Naive thymus-derived CD8-positive, alpha-beta T cell (primary cell): Measurements from ENCODE around the gene PARM1. TPM values are rescaled to one million over a fixed set of nuclear protein-coding genes. Genes with fewer than 3 reads are reported as not detected.

Source experiments
- ATAC-seq, 2 donors: fragments of 150-1000 bp; cut with Tn5 transposase in 1 of 2; sonication (Bioruptor Pico), chemical (Tn5 transposase) in 1 of 2; 1 replicate in 1 of 2; 2 replicates in 1 of 2; pipeline ENCODE4 v1.10.0; 2021; ENCODE audit warnings: mild to moderate bottlenecking in 2 of 2, moderate library complexity in 2 of 2
- POLR2A ChIA-PET: fragments of 350-600 bp; sonication (Branson Sonifier 250); formaldehyde crosslinking; loops from one replicate; lab custom pipeline; 2021; ENCODE audit warnings: antibody characterized with exemption; lab: Charles Lee
- DNase-seq, 10 donors: peaks; one replicate each; pipeline versions ENCODE4 v3.0.0 to v3.0.0-alpha.2; 2020 to 2022
- H3K27ac Mint-ChIP-seq, 10 donors: one replicate each; pipeline ENCODE4 v1.8.0; 2020 to 2022; ENCODE audit warnings: mild to moderate bottlenecking in 10 of 10, mixed read lengths in 10 of 10, moderate library complexity in 4 of 10, inconsistent platforms in 1 of 10
- H3K27me3 Mint-ChIP-seq, 5 donors: one replicate each; pipeline ENCODE4 v1.8.0; 2021 to 2022; ENCODE audit warnings: mixed read lengths in 5 of 5
- H3K36me3 Mint-ChIP-seq, 3 donors: one replicate each; pipeline ENCODE4 v1.8.0; 2020 to 2022; ENCODE audit warnings: mixed read lengths in 3 of 3, mild to moderate bottlenecking in 2 of 3, inconsistent platforms in 1 of 3
- H3K4me1 Mint-ChIP-seq, 4 donors: one replicate each; pipeline ENCODE4 v1.8.0; 2021 to 2022; ENCODE audit warnings: mixed read lengths in 4 of 4
- H3K4me3 Mint-ChIP-seq, 10 donors: one replicate each; pipeline ENCODE4 v1.8.0; 2020 to 2022; ENCODE audit warnings: mild to moderate bottlenecking in 10 of 10, mixed read lengths in 10 of 10, moderate library complexity in 6 of 10, inconsistent platforms in 1 of 10
- H3K9me3 Mint-ChIP-seq, 9 donors: one replicate each; pipeline ENCODE4 v1.8.0; 2020 to 2022; ENCODE audit warnings: mixed read lengths in 9 of 9, mild to moderate bottlenecking in 3 of 9, inconsistent platforms in 1 of 9, moderate library complexity in 1 of 9
- polyA plus RNA-seq, 3 donors: library from polyadenylated mRNA; unstranded; fragments of 300-500 nt; fragmentation: Illumina TruSeq; gene quantifications; one replicate each; pipeline ENCODE4 v1.2.3, GENCODE V29; 2021
- total RNA-seq, 8 experiments: library from RNA in 2 of 8; stranded (reverse) in 2 of 8; gene quantifications; one replicate each; pipeline ENCODE4 v1.2.3 and lab custom pipeline; 2021 to 2026

Gene PARM1, protein sequence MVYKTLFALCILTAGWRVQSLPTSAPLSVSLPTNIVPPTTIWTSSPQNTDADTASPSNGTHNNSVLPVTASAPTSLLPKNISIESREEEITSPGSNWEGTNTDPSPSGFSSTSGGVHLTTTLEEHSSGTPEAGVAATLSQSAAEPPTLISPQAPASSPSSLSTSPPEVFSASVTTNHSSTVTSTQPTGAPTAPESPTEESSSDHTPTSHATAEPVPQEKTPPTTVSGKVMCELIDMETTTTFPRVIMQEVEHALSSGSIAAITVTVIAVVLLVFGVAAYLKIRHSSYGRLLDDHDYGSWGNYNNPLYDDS
- total RNA-seq (under 1 TPM; 0.11 to 0.21 TPM), polyA plus RNA-seq (not detected), total RNA-seq (lab: John Stamatoyannopoulos, UW) (0 to 0.09 (median 0) reads per million in 6 experiments)

DNA sequence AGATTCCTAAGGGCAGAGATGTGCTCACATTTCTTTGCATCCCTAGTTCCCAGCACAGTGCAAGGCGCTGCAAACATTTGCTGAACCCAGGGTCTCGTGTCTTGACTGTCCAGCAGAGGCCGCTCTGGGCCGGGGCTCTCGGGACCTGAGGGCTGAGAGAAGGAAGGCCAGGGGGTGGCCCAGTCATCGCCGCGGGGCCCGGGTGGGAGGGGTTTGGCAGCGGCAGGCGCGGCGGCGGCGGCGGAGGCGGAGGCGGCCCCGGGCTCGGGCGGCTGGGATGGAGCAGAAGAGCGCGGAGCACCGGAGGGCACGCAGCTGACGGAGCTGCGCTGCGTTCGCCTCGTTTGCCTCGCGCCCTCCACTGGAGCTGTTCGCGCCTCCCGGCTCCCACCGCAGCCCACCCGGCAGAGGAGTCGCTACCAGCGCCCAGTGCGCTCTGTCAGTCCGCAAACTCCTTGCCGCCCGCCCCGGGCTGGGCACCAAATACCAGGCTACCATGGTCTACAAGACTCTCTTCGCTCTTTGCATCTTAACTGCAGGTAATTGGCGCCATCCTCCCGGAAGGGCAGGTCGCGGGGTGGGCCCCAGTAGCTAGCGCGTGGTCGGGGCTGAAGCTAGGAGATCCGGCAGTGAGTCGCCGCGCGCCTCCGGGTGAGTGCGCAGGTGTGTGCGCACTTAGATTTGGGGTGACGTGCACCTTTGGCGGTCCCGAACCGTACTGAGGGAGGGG, at the start of gene PARM1:
PARM1 (plus strand) TSS at position 285 of the 730 bp plus-strand sequence; CDS start at position 497, 212 bp downstream.
- peaks cover 0 to 8% (median 0%) of the 10 kb centered on the region in 9 donors for H3K9me3 Mint-ChIP-seq
- ATAC-seq (peak in 1 of 2 donors; percentile 54), DNase-seq (no peak)
- peak within 1 kb of the TSS in 8 of 10 donors; percentile 9 to 82 (median 56) for H3K4me3 Mint-ChIP-seq
- peaks cover 0 to 4% (median 0%) of the 10 kb centered on the region in 3 donors for H3K36me3 Mint-ChIP-seq
- H3K4me1 Mint-ChIP-seq = peaks cover 5 to 22% (median 19%) of the 10 kb centered on the region in 4 donors
- POLR2A ChIA-PET = no interaction called here
- peaks cover 35 to 87% (median 56%) of the 10 kb centered on the region in 5 donors for H3K27me3 Mint-ChIP-seq
- peak within 1 kb of the TSS in 1 of 10 donors; percentile 88 for H3K27ac Mint-ChIP-seq

DNA sequence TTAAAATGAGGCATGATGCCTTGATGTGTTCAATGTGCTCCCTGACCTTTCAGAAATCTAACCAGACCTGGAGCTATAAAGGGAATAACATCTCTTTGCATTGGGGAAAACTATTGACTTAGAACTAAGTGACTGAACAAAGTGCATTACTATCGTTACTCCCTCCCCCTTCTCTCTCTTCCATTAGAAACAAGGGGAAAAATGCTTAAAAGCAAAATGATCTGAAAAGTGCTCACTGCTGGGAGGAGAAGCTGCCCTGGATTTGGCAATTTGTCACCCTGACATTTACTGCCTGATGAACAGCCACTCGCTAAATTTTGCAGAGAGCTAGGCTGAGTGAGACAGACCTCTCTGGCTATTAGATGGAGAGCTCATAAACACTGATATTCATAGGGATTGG, 48.6 kb upstream of the PARM1 start:
- H3K36me3 Mint-ChIP-seq = no peaks in the 10 kb centered on the region
- no peak overlapping the region for H3K27ac Mint-ChIP-seq
- ATAC-seq (no peak), DNase-seq (no peak)
- POLR2A ChIA-PET = no interaction called here
- no peak overlapping the region for H3K4me3 Mint-ChIP-seq
- H3K9me3 Mint-ChIP-seq = peaks cover 0 to 13% (median 4%) of the 10 kb centered on the region in 9 donors
- no peaks in the 10 kb centered on the region for H3K4me1 Mint-ChIP-seq
- peaks cover 8 to 24% (median 13%) of the 10 kb centered on the region in 5 donors for H3K27me3 Mint-ChIP-seq

DNA sequence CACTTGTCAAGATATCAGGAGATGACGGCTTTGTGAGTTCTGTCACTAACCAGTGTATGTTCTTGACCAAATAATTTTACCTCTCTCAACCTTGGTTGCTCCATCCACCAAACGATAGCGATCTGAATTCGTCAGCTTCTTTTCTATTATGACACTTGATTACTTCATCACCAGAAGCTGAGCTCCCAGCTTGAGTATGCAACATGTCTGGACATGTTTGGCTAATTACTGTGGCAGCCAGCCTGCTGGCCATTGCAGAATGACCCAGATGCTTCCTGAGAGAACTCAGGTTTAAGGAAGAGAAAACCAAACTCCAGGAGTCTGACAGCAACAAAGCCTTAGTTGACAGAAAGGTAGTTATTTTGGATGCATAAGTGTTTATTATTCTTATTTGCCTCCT, 46.4 kb upstream of the PARM1 start:
- no peak for ATAC-seq
- Mint-ChIP-seq H3K9me3 (peaks cover 0 to 5% (median under 1%) of the 10 kb centered on the region in 9 donors), H3K36me3 (no peaks in the 10 kb centered on the region), H3K4me3 (no peak overlapping the region), H3K27ac (no peak overlapping the region), H3K4me1 (no peaks in the 10 kb centered on the region), H3K27me3 (peaks cover 1 to 12% (median 7%) of the 10 kb centered on the region in 5 donors)
- DNase-seq = no peak
- POLR2A ChIA-PET = no interaction called here

DNA sequence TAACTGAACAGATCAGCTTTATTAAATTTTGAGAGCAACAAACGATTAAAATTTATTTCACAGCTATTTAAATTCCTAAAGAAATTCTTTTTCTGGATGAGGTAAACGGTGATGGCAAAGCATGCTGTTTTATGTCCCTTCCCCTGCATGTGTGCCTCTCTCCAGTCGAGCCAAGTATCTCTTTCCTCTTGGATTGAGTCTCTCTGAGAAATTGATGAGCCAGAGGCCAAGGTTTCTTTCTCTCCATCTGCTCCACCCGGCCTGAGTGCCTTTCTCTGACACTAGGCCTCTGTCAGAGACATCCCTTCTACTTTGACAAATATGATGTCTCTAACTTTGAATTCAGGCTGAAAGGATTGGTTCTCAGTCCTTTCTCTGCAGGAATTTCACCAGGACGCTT, 42.6 kb upstream of the PARM1 start:
- H3K36me3 Mint-ChIP-seq = no peaks in the 10 kb centered on the region
- no peak overlapping the region for H3K4me3 Mint-ChIP-seq
- ATAC-seq (no peak), DNase-seq (no peak)
- no peak overlapping the region for H3K27ac Mint-ChIP-seq
- no peaks in the 10 kb centered on the region for H3K4me1 Mint-ChIP-seq
- POLR2A ChIA-PET = no interaction called here
- H3K27me3 Mint-ChIP-seq = peaks cover 2 to 11% (median 6%) of the 10 kb centered on the region in 5 donors
- peaks cover 0 to 5% (median 0%) of the 10 kb centered on the region in 9 donors for H3K9me3 Mint-ChIP-seq

DNA sequence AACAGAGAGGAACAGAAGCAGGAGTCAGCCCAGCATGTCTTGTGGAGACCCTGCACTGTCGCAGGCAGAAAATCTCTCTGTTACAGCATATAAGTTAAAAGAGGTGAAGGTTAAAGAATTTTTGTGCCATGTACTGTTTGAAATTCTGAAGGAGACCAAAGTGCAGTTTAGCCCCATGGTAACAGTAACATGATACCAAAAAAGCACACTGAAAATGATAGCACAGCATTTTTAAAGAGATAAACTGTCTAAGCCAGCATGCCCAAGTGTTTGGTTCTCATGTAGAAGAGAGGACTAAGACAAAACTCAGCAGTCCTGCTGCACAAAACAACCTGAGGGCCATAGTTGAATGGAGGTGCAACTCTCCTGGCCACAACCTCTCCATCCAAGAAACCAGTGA, 41.9 kb upstream of the PARM1 start:
- peaks cover 2 to 11% (median 6%) of the 10 kb centered on the region in 5 donors for H3K27me3 Mint-ChIP-seq
- ATAC-seq = no peak
- POLR2A ChIA-PET = no interaction called here
- no peaks in the 10 kb centered on the region for H3K36me3 Mint-ChIP-seq
- peaks cover 0 to 5% (median 0%) of the 10 kb centered on the region in 9 donors for H3K9me3 Mint-ChIP-seq
- H3K4me1 Mint-ChIP-seq = no peaks in the 10 kb centered on the region
- DNase-seq = no peak
- H3K27ac Mint-ChIP-seq = no peak overlapping the region
- no peak overlapping the region for H3K4me3 Mint-ChIP-seq

DNA sequence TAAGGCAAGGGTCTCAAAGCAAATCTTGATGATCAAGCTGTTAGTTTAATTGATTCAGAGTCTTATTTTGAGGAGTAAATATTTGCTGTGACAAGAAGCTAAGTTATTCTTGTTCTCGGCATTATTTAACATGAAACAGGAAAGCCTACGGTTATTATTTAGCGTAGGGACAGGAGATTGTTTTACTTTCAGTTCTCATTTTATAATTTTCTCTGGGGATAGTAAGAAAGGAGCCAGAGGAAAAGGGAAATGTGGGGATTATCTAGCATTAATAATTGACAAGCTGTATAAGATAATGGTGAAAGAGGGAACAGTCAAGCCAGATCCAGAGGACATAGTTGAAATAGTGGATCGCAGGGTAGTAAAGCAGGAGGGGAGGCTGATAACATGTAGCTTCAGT, 39.7 kb upstream of the PARM1 start:
- H3K4me3 Mint-ChIP-seq = peak overlapping the region in 1 of 10 donors; percentile 19
- H3K27me3 Mint-ChIP-seq = peaks cover 2 to 11% (median 6%) of the 10 kb centered on the region in 5 donors
- DNase-seq = no peak
- H3K27ac Mint-ChIP-seq = no peak overlapping the region
- H3K9me3 Mint-ChIP-seq = no peaks in the 10 kb centered on the region
- POLR2A ChIA-PET = no interaction called here
- H3K36me3 Mint-ChIP-seq = no peaks in the 10 kb centered on the region
- no peak for ATAC-seq
- H3K4me1 Mint-ChIP-seq = no peaks in the 10 kb centered on the region

DNA sequence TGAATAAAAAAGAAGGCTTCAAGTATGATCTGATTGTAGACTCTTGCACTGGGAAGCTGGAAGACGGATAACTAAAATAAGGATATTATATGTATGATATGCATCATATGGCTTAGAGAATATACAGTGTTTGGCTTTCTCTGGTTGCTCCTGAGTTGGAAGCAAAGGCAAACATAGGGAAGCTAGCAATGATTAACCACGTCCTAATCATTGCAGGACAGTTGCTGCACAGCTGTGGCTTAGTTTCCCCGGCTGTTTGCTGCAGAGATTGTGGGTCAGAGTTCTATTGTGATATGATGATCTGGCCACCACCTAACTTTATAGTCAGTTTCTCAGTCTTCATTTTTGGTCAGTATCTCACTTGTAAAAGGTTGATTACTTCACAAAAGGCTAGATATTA, 36.3 kb upstream of the PARM1 start:
- Mint-ChIP-seq H3K36me3 (no peaks in the 10 kb centered on the region), H3K4me3 (no peak overlapping the region), H3K27ac (no peak overlapping the region), H3K4me1 (no peaks in the 10 kb centered on the region), H3K27me3 (peaks cover 2 to 10% (median 9%) of the 10 kb centered on the region in 5 donors), H3K9me3 (no peaks in the 10 kb centered on the region)
- DNase-seq (no peak), ATAC-seq (no peak)
- POLR2A ChIA-PET = no interaction called here

DNA sequence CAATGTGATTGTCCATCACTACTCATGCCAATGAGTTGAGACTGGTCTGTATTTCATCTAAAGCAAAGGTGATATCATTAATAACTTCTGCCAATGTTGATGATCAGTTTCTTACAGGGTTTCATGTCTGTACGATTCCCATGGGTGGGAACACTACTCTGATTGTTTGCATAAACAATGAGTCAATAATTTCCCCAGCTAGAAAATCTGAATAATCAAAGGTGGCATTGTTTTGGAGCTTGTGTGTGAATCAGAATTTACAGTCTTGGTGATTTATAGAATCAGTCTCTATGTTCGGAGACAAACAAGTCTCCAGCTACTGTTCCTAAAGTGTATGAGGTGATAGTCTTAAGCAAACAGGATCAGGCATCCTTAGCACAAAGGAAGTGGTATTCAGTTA, 35.5 kb upstream of the PARM1 start:
- DNase-seq (no peak), ATAC-seq (no peak)
- no peaks in the 10 kb centered on the region for H3K4me1 Mint-ChIP-seq
- no peak overlapping the region for H3K27ac Mint-ChIP-seq
- peaks cover 4 to 16% (median 9%) of the 10 kb centered on the region in 5 donors for H3K27me3 Mint-ChIP-seq
- no peak overlapping the region for H3K4me3 Mint-ChIP-seq
- H3K36me3 Mint-ChIP-seq = no peaks in the 10 kb centered on the region
- POLR2A ChIA-PET = no interaction called here
- H3K9me3 Mint-ChIP-seq = no peaks in the 10 kb centered on the region

DNA sequence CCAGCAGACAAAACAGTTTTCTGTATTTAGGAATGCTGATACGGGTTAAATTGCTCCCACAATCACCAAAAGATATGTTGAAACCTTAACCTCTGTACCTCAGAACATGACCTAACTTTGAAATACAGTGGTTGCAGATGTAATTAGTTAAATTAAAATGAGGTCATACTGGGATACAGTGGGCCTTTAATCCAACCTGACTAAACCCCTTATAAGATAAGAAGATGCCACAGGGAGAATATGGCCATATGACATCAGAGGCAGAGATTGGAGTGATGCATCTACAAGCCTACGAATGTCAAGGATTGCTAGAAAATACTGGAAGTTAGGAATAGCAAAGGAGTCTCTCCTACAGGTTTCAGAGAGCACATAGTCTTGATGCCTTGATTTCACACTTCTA, 32.1 kb upstream of the PARM1 start:
- H3K36me3 Mint-ChIP-seq = no peaks in the 10 kb centered on the region
- H3K27me3 Mint-ChIP-seq = peaks cover 2 to 19% (median 7%) of the 10 kb centered on the region in 5 donors
- POLR2A ChIA-PET = no interaction called here
- peaks cover 0 to 1% (median 0%) of the 10 kb centered on the region in 9 donors for H3K9me3 Mint-ChIP-seq
- no peaks in the 10 kb centered on the region for H3K4me1 Mint-ChIP-seq
- DNase-seq = no peak
- no peak overlapping the region for H3K27ac Mint-ChIP-seq
- ATAC-seq = no peak
- H3K4me3 Mint-ChIP-seq = no peak overlapping the region

DNA sequence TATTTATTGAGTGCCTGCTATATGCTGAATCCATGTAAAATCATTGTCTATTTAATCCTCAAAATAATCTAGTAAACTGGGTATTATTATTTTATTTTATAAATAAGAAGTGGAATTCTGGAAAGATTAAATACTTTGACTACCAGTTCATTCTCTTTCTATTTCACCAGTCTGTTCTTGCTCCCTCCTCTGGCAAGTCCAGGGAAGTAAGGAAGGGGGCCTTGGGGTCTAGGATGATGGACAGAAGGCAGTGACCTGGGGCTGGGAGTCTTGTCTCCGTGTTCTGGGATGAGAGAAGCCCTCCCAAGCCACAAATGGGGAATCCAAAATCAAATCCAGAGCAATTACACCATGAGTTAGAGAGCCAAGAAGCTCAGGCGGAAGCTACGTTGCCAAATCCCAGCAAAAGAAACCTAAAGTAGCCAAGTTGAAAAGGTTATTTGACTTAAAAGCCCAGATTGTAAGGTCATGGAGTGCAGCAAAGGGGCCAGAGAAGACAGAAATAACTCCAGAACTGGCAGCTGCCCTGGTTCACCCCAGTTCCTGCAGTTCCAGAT, 28.3 kb upstream of the PARM1 start:
- H3K9me3 Mint-ChIP-seq = peaks cover 0 to 1% (median 0%) of the 10 kb centered on the region in 9 donors

DNA sequence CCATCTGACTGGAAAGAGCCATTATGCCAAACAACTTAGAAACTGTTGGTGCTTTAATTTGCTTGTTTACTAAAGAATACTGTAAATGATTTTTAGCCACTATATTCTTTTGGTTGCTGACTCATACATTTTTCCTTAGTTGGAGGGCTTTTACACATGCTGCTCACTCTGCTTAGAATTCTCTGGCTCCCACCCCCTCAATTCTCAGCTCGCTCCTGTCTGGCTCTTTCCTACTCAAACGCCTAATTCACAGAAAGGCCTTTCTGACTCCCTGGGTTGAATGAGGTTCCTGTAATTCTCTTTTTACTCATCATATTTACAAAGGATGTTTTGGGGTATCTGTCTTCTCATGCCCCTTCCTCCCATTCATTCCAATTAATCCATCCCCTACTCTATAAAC, 26.1 kb upstream of the PARM1 start:
- peaks cover 0 to 21% (median 2%) of the 10 kb centered on the region in 5 donors for H3K27me3 Mint-ChIP-seq
- H3K4me1 Mint-ChIP-seq = no peaks in the 10 kb centered on the region
- H3K36me3 Mint-ChIP-seq = no peaks in the 10 kb centered on the region
- DNase-seq (no peak), ATAC-seq (no peak)
- no peak overlapping the region for H3K4me3 Mint-ChIP-seq
- no peak overlapping the region for H3K27ac Mint-ChIP-seq
- peaks cover 0 to 11% (median 2%) of the 10 kb centered on the region in 9 donors for H3K9me3 Mint-ChIP-seq
- POLR2A ChIA-PET = no interaction called here

More for the DNA sequence above, 28.3 kb upstream of the PARM1 start:
- POLR2A ChIA-PET = no interaction called here
- Mint-ChIP-seq H3K27me3 (peaks cover 2 to 24% (median 6%) of the 10 kb centered on the region in 5 donors), H3K4me3 (no peak overlapping the region), H3K36me3 (no peaks in the 10 kb centered on the region), H3K4me1 (no peaks in the 10 kb centered on the region), H3K27ac (no peak overlapping the region)
- ATAC-seq (no peak), DNase-seq (no peak)

DNA sequence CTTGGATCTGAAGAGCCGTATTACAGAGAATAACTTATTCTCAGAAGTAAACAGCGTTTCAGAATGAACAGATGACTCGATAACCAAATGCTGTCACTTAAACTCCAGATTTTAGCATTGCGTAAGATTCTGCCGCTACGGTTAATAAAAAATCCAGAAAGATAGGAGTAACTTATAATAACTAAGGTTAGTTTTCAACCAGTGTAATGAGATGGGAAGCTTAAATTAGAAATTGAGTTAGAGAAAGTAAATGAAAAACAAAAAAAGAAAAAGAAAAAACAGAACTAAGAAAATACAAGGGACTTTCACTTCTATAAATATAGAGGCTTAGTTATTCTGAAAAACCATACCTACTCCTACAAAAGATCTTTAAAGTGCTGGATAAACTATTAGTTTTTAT, 13.1 kb upstream of the PARM1 start:
- H3K36me3 Mint-ChIP-seq = no peaks in the 10 kb centered on the region
- H3K9me3 Mint-ChIP-seq = peaks cover 0 to 11% (median 4%) of the 10 kb centered on the region in 9 donors
- no peak for ATAC-seq
- DNase-seq = no peak
- H3K27ac Mint-ChIP-seq = no peak overlapping the region
- no peak overlapping the region for H3K4me3 Mint-ChIP-seq
- POLR2A ChIA-PET = no interaction called here
- H3K4me1 Mint-ChIP-seq = no peaks in the 10 kb centered on the region
- peaks cover 0 to 6% (median 2%) of the 10 kb centered on the region in 5 donors for H3K27me3 Mint-ChIP-seq

DNA sequence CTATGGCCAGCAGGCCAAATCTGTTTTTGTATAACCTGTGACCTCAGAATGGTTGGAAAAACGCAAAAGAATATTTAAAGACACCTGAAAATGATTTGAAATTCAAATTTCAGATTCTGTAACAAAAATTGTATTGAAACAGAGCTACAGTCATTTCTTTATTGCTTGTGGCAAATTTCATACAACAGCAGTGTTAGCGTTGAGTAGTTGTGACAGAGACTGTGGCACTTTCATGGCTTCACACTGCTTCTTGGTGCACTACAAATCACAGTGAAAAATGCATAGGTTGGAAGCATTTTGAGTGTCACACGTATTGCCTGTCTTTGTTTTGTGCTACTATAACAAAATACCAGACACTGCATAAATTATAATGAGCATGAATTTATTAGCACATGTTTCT, 12.2 kb upstream of the PARM1 start:
- no peak overlapping the region for H3K4me3 Mint-ChIP-seq
- DNase-seq = no peak
- peaks cover 0 to 5% (median 2%) of the 10 kb centered on the region in 5 donors for H3K27me3 Mint-ChIP-seq
- no peaks in the 10 kb centered on the region for H3K4me1 Mint-ChIP-seq
- POLR2A ChIA-PET = no interaction called here
- H3K36me3 Mint-ChIP-seq = no peaks in the 10 kb centered on the region
- no peak for ATAC-seq
- peaks cover 0 to 6% (median under 1%) of the 10 kb centered on the region in 9 donors for H3K9me3 Mint-ChIP-seq
- H3K27ac Mint-ChIP-seq = no peak overlapping the region
